GM12878 (cell line): Measurements from ENCODE around the gene SMURF1. TPM values are rescaled to one million over a fixed set of nuclear protein-coding genes. Genes with fewer than 3 reads are reported as not detected.

Experiments
- ATAC-seq: fragments of 200-7000 bp; cut with Tn5 transposase; 3 replicates; pipeline ENCODE4 v1.9.1; 2020; ENCODE audit warnings: mild to moderate bottlenecking, moderate library complexity
- BruUV-seq: library from RNA; stranded (reverse); fragments of 400-500 nt; replicated peaks from 2 replicates; lab custom pipeline; 2021; lab: Mats Ljungman, UMichigan
- CTCF ChIA-PET: fragments of 300-600 bp; sonication (Branson Sonifier 250); formaldehyde crosslinking; extraction: SDS; loops from one replicate; lab custom pipeline; 2021; ENCODE audit warnings: inconsistent platforms; lab: Yijun Ruan, JAX
- POLR2A ChIA-PET: fragments of 350-600 bp; formaldehyde crosslinking; extraction: SDS; loops from one replicate; lab custom pipeline; 2021; ENCODE audit warnings: inconsistent platforms; lab: Charles Lee
- RAD21 ChIA-PET: fragments of 300-600 bp; sonication (Branson Sonifier 250); formaldehyde crosslinking; loops from one replicate; lab custom pipeline; 2023; ENCODE audit warnings: antibody characterized with exemption; ENCODE audit not compliant: unreplicated experiment; lab: Charles Lee
- SMC1A ChIA-PET: fragments of 300-600 bp; sonication (Branson Sonifier 250); formaldehyde crosslinking; loops from one replicate; lab custom pipeline; 2023; ENCODE audit not compliant: unreplicated experiment, uncharacterized antibody; lab: Charles Lee
- DNase-seq: peaks from one replicate; pipeline ENCODE4 v3.0.0-alpha.2; 2011; ENCODE audit warnings: low read depth, low spot score
- FAIRE-seq: peaks from 3 replicates; lab custom pipeline; 2011; peaks lifted over from hg19 to GRCh38; lab: Jason Lieb, UNC
- H2AFZ ChIP-seq: 2 replicates; pipeline ENCODE4 v1.6.0; 2011; ENCODE audit warnings: low read depth, low read length, control low read depth; ENCODE audit not compliant: control insufficient read depth
- H3K27ac ChIP-seq: 2 replicates; pipeline ENCODE4 v1.5.1; 2011; ENCODE audit warnings: control low read depth; ENCODE audit not compliant: control insufficient read depth, insufficient read depth
- H3K27me3 ChIP-seq, 2 experiments: replicated peaks in 1 of 2; 2 replicates each; pipeline versions ENCODE4 v1.6.0 to v1.6.1; 2011; ENCODE audit warnings: low read length in 1 of 2; ENCODE audit not compliant: control insufficient read depth in 2 of 2, insufficient read depth in 2 of 2
- H3K36me3 ChIP-seq, 2 experiments: 2 replicates each; pipeline ENCODE4 v1.5.1; 2011; ENCODE audit warnings: low read length in 1 of 2; ENCODE audit not compliant: control insufficient read depth in 2 of 2, insufficient read depth in 2 of 2
- H3K4me1 ChIP-seq: 2 replicates; pipeline ENCODE4 v1.6.1; 2011; ENCODE audit warnings: mild to moderate bottlenecking, low read length, moderate library complexity, mixed read lengths; ENCODE audit not compliant: control insufficient read depth, insufficient read depth
- H3K4me2 ChIP-seq: 2 replicates; pipeline ENCODE4 v1.6.0; 2011; ENCODE audit warnings: control low read depth; ENCODE audit not compliant: control insufficient read depth, insufficient read depth
- H3K4me3 ChIP-seq: fragments of 200-600 bp; sonication (generic); 2 replicates; pipeline ENCODE4 v1.5.1; 2016
- H3K79me2 ChIP-seq: 2 replicates; pipeline ENCODE4 v1.6.0; 2011; ENCODE audit warnings: low read length; ENCODE audit not compliant: control insufficient read depth, insufficient read depth
- H3K9ac ChIP-seq: 2 replicates; pipeline ENCODE4 v1.8.0; 2011; ENCODE audit warnings: low read length, control low read depth, mixed read lengths; ENCODE audit not compliant: control insufficient read depth, insufficient read depth
- H3K9me3 ChIP-seq: replicated peaks from 3 replicates; pipeline ENCODE4 v1.5.1; 2011; ENCODE audit warnings: mild to moderate bottlenecking, low read length; ENCODE audit not compliant: control insufficient read depth, insufficient read depth
- H4K20me1 ChIP-seq: 2 replicates; pipeline ENCODE4 v1.6.0; 2011; ENCODE audit not compliant: control insufficient read depth, insufficient read depth
- CHD2 ChIP-seq: IDR thresholded peaks from 2 replicates; pipeline ENCODE4 v1.6.1; 2011; ENCODE audit warnings: low read depth, low read length, improper control_type of control experiment, borderline replicate concordance
- ETV6 ChIP-seq, 2 experiments: fragments of 450-650 bp in 1 of 2; IDR thresholded peaks in 1 of 2; conservative IDR thresholded peaks in 1 of 2; 2 replicates each; pipeline ENCODE4 v1.6.1; 2014; ENCODE audit warnings: antibody characterized with exemption in 1 of 2, borderline replicate concordance in 1 of 2, low read depth in 1 of 2, mild to moderate bottlenecking in 1 of 2, moderate library complexity in 1 of 2
- HDGF ChIP-seq: fragments of 450-650 bp; IDR thresholded peaks from 2 replicates; pipeline ENCODE4 v1.6.1; 2016; ENCODE audit warnings: antibody characterized with exemption
- IRF3 ChIP-seq: fragments of 450-650 bp; IDR thresholded peaks from 2 replicates; pipeline ENCODE4 v1.6.1; 2014; ENCODE audit warnings: mild to moderate bottlenecking
- KDM1A ChIP-seq: fragments of 200-600 bp; sonication (generic); IDR thresholded peaks from 2 replicates; pipeline ENCODE4 v1.6.1; 2016; ENCODE audit warnings: borderline replicate concordance
- MEF2A ChIP-seq: IDR thresholded peaks from 2 replicates; pipeline ENCODE4 v1.6.1; 2011; ENCODE audit warnings: low read depth, mild to moderate bottlenecking, low read length, moderate library complexity; ENCODE audit not compliant: insufficient read depth
- MYC ChIP-seq: IDR thresholded peaks from 2 replicates; pipeline ENCODE4 v1.6.1; 2011; ENCODE audit warnings: mild to moderate bottlenecking, low read length, moderate library complexity, inconsistent platforms; ENCODE audit not compliant: insufficient read depth, insufficient replicate concordance, insufficient read length, severe bottlenecking
- NFXL1 ChIP-seq: fragments of 450-650 bp; IDR thresholded peaks from 2 replicates; pipeline ENCODE4 v1.6.1; 2017; ENCODE audit warnings: antibody characterized with exemption, mild to moderate bottlenecking, borderline replicate concordance
- PBX3 ChIP-seq: IDR thresholded peaks from 2 replicates; pipeline ENCODE4 v1.6.1; 2011; ENCODE audit warnings: mild to moderate bottlenecking, low read depth, low read length, moderate library complexity; ENCODE audit not compliant: insufficient replicate concordance
- RUNX3 ChIP-seq: IDR thresholded peaks from 2 replicates; pipeline ENCODE4 v1.6.1; 2012; ENCODE audit warnings: low read length, inconsistent platforms
- SIX5 ChIP-seq: IDR thresholded peaks from 2 replicates; pipeline ENCODE4 v1.6.1; 2011; ENCODE audit warnings: mild to moderate bottlenecking, low read depth, low read length, moderate library complexity; ENCODE audit not compliant: severe bottlenecking
- SMAD5 ChIP-seq: IDR thresholded peaks from 2 replicates; pipeline ENCODE4 v1.6.1; 2016; ENCODE audit warnings: antibody characterized with exemption, low read depth
- SUPT20H ChIP-seq: IDR thresholded peaks from 2 replicates; pipeline ENCODE4 v1.6.1; 2011; ENCODE audit warnings: low read depth, mild to moderate bottlenecking, low read length, moderate library complexity, borderline replicate concordance; ENCODE audit not compliant: control insufficient read depth
- USF2 ChIP-seq: IDR thresholded peaks from 2 replicates; pipeline ENCODE4 v1.6.1; 2011; ENCODE audit warnings: low read depth, low read length, improper control_type of control experiment, borderline replicate concordance
- ZZZ3 ChIP-seq: IDR thresholded peaks from 2 replicates; pipeline ENCODE4 v1.6.1; 2011; ENCODE audit warnings: low read depth; ENCODE audit not compliant: control insufficient read depth, insufficient read length
- WGBS: methylation state at CpG from one replicate; pipeline ENCODE4 v1.1.6; 2016; ENCODE audit warnings: low lambda C conversion rate; ENCODE audit not compliant: insufficient replicate concordance, insufficient coverage; ENCODE audit errors: missing lambda C conversion rate; 5-methylcytosine and 5-hydroxymethylcytosine counted together
- in situ Hi-C: fragments of 300-500 bp; cut with MboI; formaldehyde crosslinking; loops from 9 replicates; pipeline ENCODE4 v1.14.3; 2018; ENCODE audit warnings: mixed read lengths
- intact Hi-C: fragments of 100-400 bp; cut with micrococcal nuclease; formaldehyde crosslinking; loops from one replicate; pipeline ENCODE4 v1.14.2; 2022; ENCODE audit not compliant: unreplicated experiment
- polyA plus RNA-seq, 11 experiments: library from polyadenylated mRNA; depleted of rRNA in 4 of 11; unstranded in 6 of 11; stranded (reverse) in 5 of 11; fragments of >200 nt; fragmentation: Nextera tagmentation in 4 of 11; fragmentation: Illumina TruSeq in 1 of 11; extraction: Ambion mirVana in 4 of 11; extraction: Trizol in 1 of 11; gene quantifications; 1 replicate in 1 of 11; 2 replicates in 10 of 11; pipeline versions ENCODE4 v1.2.1 to v1.2.3, GENCODE V29; 2011 to 2016; ENCODE audit warnings: inconsistent platforms in 2 of 11, missing spikeins in 2 of 11, low read depth in 1 of 11
- total RNA-seq, 4 experiments: library from RNA; depleted of rRNA in 3 of 4; stranded (reverse); fragments of >200 nt in 3 of 4; fragmentation: Illumina TruSeq in 1 of 4; extraction: Trizol in 1 of 4; gene quantifications; 2 replicates each; pipeline versions ENCODE4 v1.2.1 to v1.2.3, GENCODE V29; 2013 to 2021

SMURF1 gene
- total and polyA plus RNA-seq, 10 of the 15 experiments (the other 5 are each of a cell fraction or from before 2014, with no cell fraction given), result 0.76 to 14.0 (median 7.9) TPM

GRCh38 chr7:99086532-99086931, 57.4 kb downstream of the SMURF1 start:
- WGBS, result 96% methylated on average over 5 of the region's 5 CpGs
- no peaks in the 10 kb centered on the region; a peak in 1 of 4 replicates for H3K36me3 ChIP-seq
- ChIA-PET CTCF (no interaction called here), SMC1A (no interaction called here), RAD21 (no interaction called here), POLR2A (no interaction called here)
- DNase-seq (no peak), FAIRE-seq (no peak), ATAC-seq (no peak)
- H3K4me1 ChIP-seq, result no peaks in the 10 kb centered on the region
- H3K27me3 ChIP-seq, result no peaks in the 10 kb centered on the region
- no peak overlapping the region for H3K27ac ChIP-seq
- H3K79me2 ChIP-seq, result no peaks in the 10 kb centered on the region; the same call in 1 of the 2 replicates
- H4K20me1 ChIP-seq, result no peaks in the 10 kb centered on the region
- TF ChIP-seq HDGF, result no peak
- TF ChIP-seq ZZZ3, result no peak
- TF ChIP-seq IRF3, result no peak
- TF ChIP-seq RUNX3, result no peak
- TF ChIP-seq CHD2, result no peak
- TF ChIP-seq USF2, result no peak
- no peak for TF ChIP-seq SIX5
- no peak for TF ChIP-seq ETV6 (conservative IDR thresholded peaks at IDR 0.05 in 1 of 2, IDR thresholded peaks at IDR 0.05 in 1 of 2; ENCODE audit: borderline replicate concordance in 1 of 2, low read depth in 1 of 2)
- TF ChIP-seq MEF2A, result no peak
- TF ChIP-seq MYC, result no peak
- TF ChIP-seq SUPT20H, result no peak
- no peak for TF ChIP-seq NFXL1
- TF ChIP-seq PBX3, result no peak
- no peak for TF ChIP-seq SMAD5
- no peak for TF ChIP-seq KDM1A
- H3K4me2 ChIP-seq, result no peak overlapping the region
- H3K9ac ChIP-seq, result no peak overlapping the region
- H2AFZ ChIP-seq, result no peak overlapping the region
- in situ Hi-C loops, result no loop called here
- no peak overlapping the region for H3K4me3 ChIP-seq
- intact Hi-C loops, result no loop called here
- BruUV-seq, result no TSS peak
- H3K9me3 ChIP-seq, result no peaks in the 10 kb centered on the region
